Endothelial cell (in vitro differentiated cells): ENCODE results near the gene AMDHD2. TPM values are rescaled to one million over a fixed set of nuclear protein-coding genes. Genes with fewer than 3 reads are reported as not detected.

Experiments
- DNase-seq: peaks from one replicate; pipeline ENCODE4 v3.0.0; 2021; ENCODE audit warnings: low spot score
- H3K27ac Mint-ChIP-seq: one replicate; pipeline ENCODE4 v1.8.0; 2021; ENCODE audit warnings: mixed read lengths, inconsistent platforms; ENCODE audit not compliant: unreplicated experiment
- H3K27me3 Mint-ChIP-seq: one replicate; pipeline ENCODE4 v1.8.0; 2021; ENCODE audit warnings: mild to moderate bottlenecking, moderate library complexity, mixed read lengths, inconsistent platforms; ENCODE audit not compliant: unreplicated experiment
- H3K36me3 Mint-ChIP-seq: one replicate; pipeline ENCODE4 v1.8.0; 2021; ENCODE audit warnings: mild to moderate bottlenecking, low read depth, mixed read lengths, inconsistent platforms; ENCODE audit not compliant: unreplicated experiment
- H3K4me1 Mint-ChIP-seq: one replicate; pipeline ENCODE4 v1.8.0; 2021; ENCODE audit warnings: mild to moderate bottlenecking, mixed read lengths, inconsistent platforms; ENCODE audit not compliant: unreplicated experiment
- H3K4me3 Mint-ChIP-seq: one replicate; pipeline ENCODE4 v1.8.0; 2021; ENCODE audit warnings: mild to moderate bottlenecking, mixed read lengths, inconsistent platforms; ENCODE audit not compliant: unreplicated experiment
- H3K9me3 Mint-ChIP-seq: one replicate; pipeline ENCODE4 v1.8.0; 2021; ENCODE audit warnings: mixed read lengths, inconsistent platforms; ENCODE audit not compliant: unreplicated experiment
- total RNA-seq: library from RNA; stranded (reverse); fragmentation: NEBNext Ultra II Directional; extraction: Animal tissue kit (Norgen Biotek cat#: 25700); gene quantifications from one replicate; pipeline ENCODE4 v1.2.1, GENCODE V29; 2021; ENCODE audit not compliant: unreplicated experiment
- TF ChIP-seq, protein P1 (sequence below): fragments of 200-600 bp; sonication (generic); IDR thresholded peaks from one replicate; pipeline ENCODE4 v1.5.0; 2021; ENCODE audit warnings: antibody characterized with exemption; ENCODE audit not compliant: unreplicated experiment

Gene AMDHD2
- total RNA-seq, 1 donor from 2014 or later, result 53.3 TPM

DNA sequence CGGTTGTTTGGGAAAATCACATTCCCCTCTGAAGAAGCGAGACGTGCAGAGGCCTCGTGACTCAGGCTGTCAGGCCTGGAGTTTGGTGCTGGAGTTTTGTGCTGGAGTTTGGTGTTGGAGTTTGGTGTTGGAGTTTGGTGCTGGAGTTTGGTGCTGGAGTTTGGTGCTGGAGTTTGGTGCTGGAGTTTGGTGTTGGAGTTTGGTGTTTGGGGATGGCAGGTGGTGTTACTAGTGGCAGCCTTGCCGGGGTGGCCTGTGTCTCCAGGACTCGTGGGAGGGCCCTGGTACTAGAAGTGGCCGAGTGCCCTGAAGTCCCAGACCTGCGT, 32.7 kb upstream of the AMDHD2 start:
- Mint-ChIP-seq H3K9me3 (no peaks in the 10 kb centered on the region), H3K4me3 (no peak overlapping the region), H3K27ac (no peak overlapping the region), H3K4me1 (peaks cover 10% of the 10 kb centered on the region), H3K27me3 (peaks cover 11% of the 10 kb centered on the region), H3K36me3 (no peaks in the 10 kb centered on the region)
- TF ChIP-seq, protein P1, sequence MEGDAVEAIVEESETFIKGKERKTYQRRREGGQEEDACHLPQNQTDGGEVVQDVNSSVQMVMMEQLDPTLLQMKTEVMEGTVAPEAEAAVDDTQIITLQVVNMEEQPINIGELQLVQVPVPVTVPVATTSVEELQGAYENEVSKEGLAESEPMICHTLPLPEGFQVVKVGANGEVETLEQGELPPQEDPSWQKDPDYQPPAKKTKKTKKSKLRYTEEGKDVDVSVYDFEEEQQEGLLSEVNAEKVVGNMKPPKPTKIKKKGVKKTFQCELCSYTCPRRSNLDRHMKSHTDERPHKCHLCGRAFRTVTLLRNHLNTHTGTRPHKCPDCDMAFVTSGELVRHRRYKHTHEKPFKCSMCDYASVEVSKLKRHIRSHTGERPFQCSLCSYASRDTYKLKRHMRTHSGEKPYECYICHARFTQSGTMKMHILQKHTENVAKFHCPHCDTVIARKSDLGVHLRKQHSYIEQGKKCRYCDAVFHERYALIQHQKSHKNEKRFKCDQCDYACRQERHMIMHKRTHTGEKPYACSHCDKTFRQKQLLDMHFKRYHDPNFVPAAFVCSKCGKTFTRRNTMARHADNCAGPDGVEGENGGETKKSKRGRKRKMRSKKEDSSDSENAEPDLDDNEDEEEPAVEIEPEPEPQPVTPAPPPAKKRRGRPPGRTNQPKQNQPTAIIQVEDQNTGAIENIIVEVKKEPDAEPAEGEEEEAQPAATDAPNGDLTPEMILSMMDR, result no peak
- DNase-seq, result no peak

DNA sequence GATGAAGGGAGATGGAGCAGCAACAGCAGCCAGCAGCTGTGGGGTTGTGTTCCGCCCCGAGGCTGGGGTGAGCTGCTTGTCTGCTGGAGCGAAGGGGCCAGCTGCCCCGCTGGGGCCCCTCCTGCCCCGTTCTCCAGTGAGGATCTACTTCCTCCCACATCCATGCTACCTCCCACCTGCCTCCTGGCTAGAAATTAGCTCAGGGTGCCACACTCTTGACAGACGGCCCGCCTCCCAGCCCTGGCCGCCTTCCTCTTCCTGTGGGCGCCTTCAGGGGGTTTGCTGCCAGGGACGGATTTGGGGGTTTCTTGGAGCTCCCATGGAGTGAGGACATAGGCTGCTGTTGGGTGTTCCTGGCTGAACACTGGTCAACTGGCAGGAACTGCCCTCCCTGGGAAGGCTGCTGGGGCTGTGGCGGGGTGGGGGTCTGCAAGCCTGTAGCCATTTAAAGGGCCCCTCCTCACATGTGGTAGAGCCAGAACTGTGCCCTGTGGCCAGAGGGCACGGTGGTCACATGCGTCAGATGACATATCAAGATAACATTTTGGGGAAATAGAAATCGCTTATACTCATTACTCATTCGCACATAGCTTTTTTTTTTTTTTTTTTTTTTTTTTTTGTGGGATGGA, 32.2 kb upstream of the AMDHD2 start:
- Mint-ChIP-seq H3K27me3 (peaks cover 11% of the 10 kb centered on the region), H3K4me3 (no peak overlapping the region), H3K4me1 (peaks cover 10% of the 10 kb centered on the region), H3K36me3 (no peaks in the 10 kb centered on the region), H3K27ac (no peak overlapping the region), H3K9me3 (no peaks in the 10 kb centered on the region)
- DNase-seq, result no peak
- TF ChIP-seq, protein P1, result no peak

DNA sequence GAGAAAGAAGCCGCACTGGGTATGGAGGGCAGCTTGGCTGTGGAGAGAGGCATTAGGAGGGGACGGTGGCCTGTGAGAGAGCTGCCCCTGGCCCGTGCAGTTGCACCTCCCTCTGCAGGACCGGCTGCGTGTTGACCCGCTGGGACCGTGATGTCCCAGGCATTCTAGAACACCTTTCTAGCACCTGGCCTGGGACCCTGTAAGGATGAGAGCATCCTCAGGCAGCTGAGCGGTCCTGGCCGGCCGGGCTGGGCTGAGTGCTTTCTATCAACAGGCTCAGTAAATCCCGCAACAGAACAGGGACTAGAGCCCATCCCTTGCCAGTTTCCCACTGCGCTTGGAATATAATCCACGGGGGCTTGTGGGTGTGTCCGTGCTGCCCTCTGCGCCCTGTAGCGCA, 30.6 kb upstream of the AMDHD2 start:
- DNase-seq, result no peak
- peaks cover 10% of the 10 kb centered on the region for H3K4me1 Mint-ChIP-seq
- H3K36me3 Mint-ChIP-seq, result no peaks in the 10 kb centered on the region
- H3K9me3 Mint-ChIP-seq, result no peaks in the 10 kb centered on the region
- peaks cover 4% of the 10 kb centered on the region for H3K27me3 Mint-ChIP-seq
- no peak overlapping the region for H3K4me3 Mint-ChIP-seq
- no peak overlapping the region for H3K27ac Mint-ChIP-seq
- TF ChIP-seq, protein P1, result no peak

DNA sequence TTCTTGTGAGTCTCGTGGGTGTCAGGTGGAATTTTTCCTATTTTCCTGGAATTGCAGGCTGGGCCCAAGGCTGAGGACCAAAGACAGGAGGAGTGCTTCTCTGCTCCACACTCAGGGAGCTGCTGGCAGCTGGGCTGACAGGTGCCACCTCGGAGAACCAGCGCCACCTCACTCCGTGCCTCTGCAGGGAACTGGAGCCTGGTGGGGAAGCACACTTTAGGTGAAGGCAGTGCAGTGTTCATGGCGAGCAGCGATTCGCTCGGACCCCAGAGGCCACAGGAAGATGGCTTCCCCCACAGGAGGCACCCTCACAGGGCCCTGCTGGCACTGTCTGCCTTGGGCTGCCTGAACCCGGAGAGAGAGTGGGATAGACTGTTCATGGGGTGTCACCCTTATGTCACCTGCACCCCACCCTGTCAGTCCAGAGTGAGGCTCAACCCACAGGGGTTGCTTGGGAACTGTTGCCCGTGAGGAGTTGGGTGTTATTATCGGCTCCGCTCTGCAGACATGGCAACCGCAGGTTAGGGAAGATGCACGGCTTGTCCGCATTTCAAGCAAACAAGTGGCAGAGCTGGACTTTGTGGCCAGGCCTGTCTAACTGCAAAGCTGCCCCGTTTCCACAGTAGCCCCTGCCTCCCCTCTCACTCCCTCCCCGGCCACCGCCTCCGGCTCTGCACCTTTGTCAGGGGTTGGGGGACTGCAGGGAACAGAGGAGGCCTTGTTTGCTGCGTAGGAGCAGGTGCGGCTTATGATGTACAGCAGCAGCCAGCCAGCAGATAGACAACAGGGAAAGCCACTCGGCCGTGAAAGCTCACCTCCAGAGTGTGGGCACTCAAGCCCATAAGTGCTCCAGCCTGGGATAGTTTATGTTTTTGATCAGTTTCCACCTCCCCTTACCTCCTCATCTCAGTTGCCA, 29.7 kb upstream of the AMDHD2 start:
- Mint-ChIP-seq H3K36me3 (no peaks in the 10 kb centered on the region), H3K27me3 (peaks cover 2% of the 10 kb centered on the region), H3K9me3 (no peaks in the 10 kb centered on the region), H3K4me3 (no peak overlapping the region), H3K27ac (no peak overlapping the region), H3K4me1 (peaks cover 10% of the 10 kb centered on the region)
- no peak for DNase-seq
- TF ChIP-seq, protein P1, result no peak

DNA sequence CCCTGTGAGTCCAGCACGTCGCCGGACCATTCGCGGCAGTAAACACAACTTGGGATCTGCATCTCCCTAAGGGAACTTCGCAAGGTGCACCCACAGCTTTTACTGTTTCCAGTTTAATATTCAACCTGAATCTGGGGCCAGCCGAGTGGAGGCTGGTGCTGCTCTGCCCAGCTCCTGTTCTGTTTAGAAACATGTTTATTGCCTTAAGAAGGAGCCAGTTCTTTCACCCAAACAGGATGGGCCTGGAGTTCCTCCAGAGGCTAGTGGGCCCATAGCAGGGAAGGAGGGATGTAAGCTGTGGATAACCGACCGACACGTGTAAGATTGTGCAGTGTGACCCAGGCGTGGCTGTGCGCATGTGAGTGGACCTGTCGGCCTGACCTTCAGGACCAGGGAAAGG, 27.9 kb upstream of the AMDHD2 start:
- no peaks in the 10 kb centered on the region for H3K9me3 Mint-ChIP-seq
- no peak overlapping the region for H3K27ac Mint-ChIP-seq
- no peak for DNase-seq
- no peak overlapping the region for H3K4me3 Mint-ChIP-seq
- TF ChIP-seq, protein P1, result no peak
- peaks cover 3% of the 10 kb centered on the region for H3K4me1 Mint-ChIP-seq
- peaks cover 2% of the 10 kb centered on the region for H3K27me3 Mint-ChIP-seq
- peaks cover under 1% of the 10 kb centered on the region for H3K36me3 Mint-ChIP-seq
